Neural progenitor cell (in vitro differentiated cells): Measurements from ENCODE around the gene RAB17. TPM values are rescaled to one million over a fixed set of nuclear protein-coding genes. Genes with fewer than 3 reads are reported as not detected.

Source experiments
- DNase-seq: peaks from one replicate; pipeline ENCODE4 v3.0.0-alpha.2; 2016; ENCODE audit warnings: low spot score
- H2AFZ ChIP-seq: fragments of 200-600 bp; sonication (generic); replicated peaks from 2 replicates; pipeline ENCODE4 v1.6.1; 2016; ENCODE audit warnings: antibody characterized with exemption
- H3F3A ChIP-seq: fragments of 200-600 bp; sonication (generic); 2 replicates; pipeline ENCODE4 v1.6.1; 2016; ENCODE audit warnings: antibody characterized with exemption, low read depth
- H3K27ac ChIP-seq: fragments of 200-600 bp; sonication (generic); 2 replicates; pipeline ENCODE4 v1.5.1; 2016; ENCODE audit warnings: mild to moderate bottlenecking
- H3K27me3 ChIP-seq: fragments of 200-600 bp; sonication (generic); 2 replicates; pipeline ENCODE4 v1.6.1; 2016; ENCODE audit warnings: mild to moderate bottlenecking, moderate library complexity
- H3K36me3 ChIP-seq: fragments of 200-600 bp; sonication (generic); 2 replicates; pipeline ENCODE4 v1.5.1; 2016
- H3K4me1 ChIP-seq: fragments of 200-600 bp; sonication (generic); 2 replicates; pipeline ENCODE4 v1.6.1; 2016; ENCODE audit warnings: mixed run types
- H3K4me2 ChIP-seq: fragments of 200-600 bp; sonication (generic); 2 replicates; pipeline ENCODE4 v1.6.1; 2016
- H3K4me3 ChIP-seq: fragments of 200-600 bp; sonication (generic); 2 replicates; pipeline ENCODE4 v1.5.1; 2016
- H3K79me2 ChIP-seq: fragments of 200-600 bp; sonication (generic); 2 replicates; pipeline ENCODE4 v1.6.1; 2016; ENCODE audit warnings: low read depth
- H3K9ac ChIP-seq: fragments of 200-600 bp; sonication (generic); 2 replicates; pipeline ENCODE4 v1.6.1; 2016
- H3K9me3 ChIP-seq: fragments of 200-600 bp; sonication (generic); 2 replicates; pipeline ENCODE4 v1.5.1; 2016; ENCODE audit warnings: low read depth
- H4K20me1 ChIP-seq: fragments of 200-600 bp; sonication (generic); 2 replicates; pipeline ENCODE4 v1.6.1; 2016; ENCODE audit warnings: low read depth
- H3K27ac Mint-ChIP-seq: 3 replicates; pipeline ENCODE4 v1.8.0; 2021; ENCODE audit warnings: mixed read lengths
- H3K27me3 Mint-ChIP-seq: 2 replicates; pipeline ENCODE4 v1.8.0; 2022; ENCODE audit warnings: low read depth, mild to moderate bottlenecking, inconsistent platforms, moderate library complexity, mixed read lengths; ENCODE audit not compliant: insufficient read depth
- H3K36me3 Mint-ChIP-seq: 3 replicates; pipeline ENCODE4 v1.8.0; 2021; ENCODE audit warnings: mixed read lengths
- H3K4me1 Mint-ChIP-seq: 3 replicates; pipeline ENCODE4 v1.8.0; 2021; ENCODE audit warnings: mixed read lengths
- H3K4me3 Mint-ChIP-seq: 3 replicates; pipeline ENCODE4 v1.8.0; 2021; ENCODE audit warnings: mild to moderate bottlenecking, moderate library complexity, mixed read lengths
- H3K9me3 Mint-ChIP-seq: 3 replicates; pipeline ENCODE4 v1.8.0; 2020; ENCODE audit warnings: mixed read lengths
- EZH2 ChIP-seq: fragments of 200-600 bp; sonication (generic); IDR thresholded peaks from 2 replicates; pipeline ENCODE4 v1.6.1; 2017; ENCODE audit warnings: antibody characterized with exemption, mild to moderate bottlenecking, moderate library complexity
- EZH2phosphoT487 ChIP-seq: fragments of 200-600 bp; sonication (generic); IDR thresholded peaks from 2 replicates; pipeline ENCODE4 v1.6.1; 2017; ENCODE audit warnings: antibody characterized with exemption
- total RNA-seq: library from RNA; depleted of rRNA; stranded (reverse); fragments of >200 nt; gene quantifications from 2 replicates; pipeline ENCODE4 v1.2.3, GENCODE V29; 2015; ENCODE audit warnings: low replicate concordance
- TF ChIP-seq, protein P1 (sequence below): fragments of 200-600 bp; sonication (generic); IDR thresholded peaks from 2 replicates; pipeline ENCODE4 v1.5.1; 2017; ENCODE audit warnings: antibody characterized with exemption, mild to moderate bottlenecking

The RAB17 gene
- total RNA-seq, 1 donor from 2014 or later: not detected

DNA sequence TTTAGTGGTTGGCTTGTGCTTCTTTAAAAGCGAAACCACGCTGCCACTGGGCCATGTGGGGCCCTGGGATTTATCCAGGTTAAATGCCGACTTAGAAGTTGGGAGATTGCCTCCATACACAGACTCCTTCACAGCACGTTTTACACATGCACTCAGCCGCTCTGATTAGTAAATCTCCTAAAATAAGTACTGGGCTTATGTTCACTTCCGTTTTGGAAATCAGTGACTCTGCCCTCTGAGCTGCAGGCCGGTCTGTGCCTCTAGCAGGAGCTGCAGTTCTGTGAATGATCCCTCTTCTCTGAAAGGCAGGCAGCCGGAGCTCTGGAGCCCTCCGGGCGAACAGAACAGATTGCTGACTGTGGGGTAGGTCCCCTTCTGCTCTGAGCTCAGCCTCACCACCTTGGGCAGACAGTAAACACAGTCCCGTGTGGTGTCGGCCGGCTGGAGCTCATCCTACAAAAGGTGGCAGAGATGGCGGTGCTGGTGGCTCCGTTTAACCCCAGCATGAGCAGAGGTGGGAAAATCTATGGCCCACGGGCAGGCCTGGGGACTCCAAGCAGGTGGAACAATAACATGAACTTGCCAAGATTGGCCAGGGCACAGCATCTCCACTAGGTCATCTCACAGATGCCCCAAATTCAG, 9.8 kb upstream of the RAB17 start:
- TF ChIP-seq EZH2: no peak
- no peak for TF ChIP-seq EZH2phosphoT487
- TF ChIP-seq, protein P1, sequence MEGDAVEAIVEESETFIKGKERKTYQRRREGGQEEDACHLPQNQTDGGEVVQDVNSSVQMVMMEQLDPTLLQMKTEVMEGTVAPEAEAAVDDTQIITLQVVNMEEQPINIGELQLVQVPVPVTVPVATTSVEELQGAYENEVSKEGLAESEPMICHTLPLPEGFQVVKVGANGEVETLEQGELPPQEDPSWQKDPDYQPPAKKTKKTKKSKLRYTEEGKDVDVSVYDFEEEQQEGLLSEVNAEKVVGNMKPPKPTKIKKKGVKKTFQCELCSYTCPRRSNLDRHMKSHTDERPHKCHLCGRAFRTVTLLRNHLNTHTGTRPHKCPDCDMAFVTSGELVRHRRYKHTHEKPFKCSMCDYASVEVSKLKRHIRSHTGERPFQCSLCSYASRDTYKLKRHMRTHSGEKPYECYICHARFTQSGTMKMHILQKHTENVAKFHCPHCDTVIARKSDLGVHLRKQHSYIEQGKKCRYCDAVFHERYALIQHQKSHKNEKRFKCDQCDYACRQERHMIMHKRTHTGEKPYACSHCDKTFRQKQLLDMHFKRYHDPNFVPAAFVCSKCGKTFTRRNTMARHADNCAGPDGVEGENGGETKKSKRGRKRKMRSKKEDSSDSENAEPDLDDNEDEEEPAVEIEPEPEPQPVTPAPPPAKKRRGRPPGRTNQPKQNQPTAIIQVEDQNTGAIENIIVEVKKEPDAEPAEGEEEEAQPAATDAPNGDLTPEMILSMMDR: no peak
- Mint-ChIP-seq H3K27me3 (peaks cover 8% of the 10 kb centered on the region), H3K4me3 (no peak overlapping the region), H3K27ac (no peak overlapping the region), H3K36me3 (no peaks in the 10 kb centered on the region), H3K4me1 (peaks cover 38% of the 10 kb centered on the region), H3K9me3 (no peaks in the 10 kb centered on the region)
- Histone ChIP-seq H3K79me2 (no peaks in the 10 kb centered on the region), H3K36me3 (no peaks in the 10 kb centered on the region), H3K27me3 (no peaks in the 10 kb centered on the region), H3K4me1 (peaks cover 26% of the 10 kb centered on the region), H3K4me2 (no peak overlapping the region), H2AFZ (no peak overlapping the region), H3K9me3 (no peaks in the 10 kb centered on the region), H3K9ac (no peak overlapping the region), H4K20me1 (peaks cover 1% of the 10 kb centered on the region), H3K4me3 (no peak overlapping the region), H3K27ac (no peak overlapping the region), H3F3A (peaks cover 22% of the 10 kb centered on the region)
- no peak for DNase-seq

DNA sequence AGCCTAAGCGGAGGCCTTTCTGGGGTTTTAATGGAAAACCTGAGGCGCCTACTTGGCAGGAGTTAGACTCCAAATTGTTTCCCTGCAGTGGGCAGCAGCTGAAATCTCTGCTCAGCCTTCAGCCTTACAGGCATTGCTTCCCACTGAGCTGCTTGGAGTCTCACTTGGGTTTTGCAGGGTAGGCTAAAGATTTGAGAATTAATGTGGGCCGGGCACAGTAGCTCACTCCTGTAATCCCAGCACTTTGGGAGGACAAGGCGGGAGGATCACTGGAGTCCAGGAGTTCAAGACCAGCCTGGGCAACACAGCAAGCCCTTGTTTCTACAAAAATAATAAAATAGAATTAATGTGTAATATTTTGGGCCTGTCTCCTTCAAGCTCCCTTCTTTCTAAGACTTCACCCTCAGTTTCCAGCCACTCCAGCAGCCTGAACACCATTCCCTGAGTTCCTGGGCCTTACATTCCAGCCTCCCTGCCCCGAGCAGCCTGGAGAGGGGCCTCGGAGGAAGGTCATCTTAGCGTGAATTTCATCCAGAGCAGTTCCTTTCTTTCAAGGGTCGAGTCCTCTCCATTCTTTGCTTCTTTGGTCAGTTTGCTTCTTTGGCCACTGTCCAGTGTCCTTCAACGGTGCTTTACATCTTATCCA, 9.1 kb upstream of the RAB17 start:
- Histone ChIP-seq H3K9ac (no peak overlapping the region), H4K20me1 (peaks cover 7% of the 10 kb centered on the region), H3K4me3 (no peak overlapping the region), H3K4me1 (peaks cover 33% of the 10 kb centered on the region), H3K9me3 (no peaks in the 10 kb centered on the region), H3K4me2 (no peak overlapping the region), H3K36me3 (no peaks in the 10 kb centered on the region), H3K27ac (no peak overlapping the region), H3K79me2 (no peaks in the 10 kb centered on the region), H3F3A (peaks cover 29% of the 10 kb centered on the region), H3K27me3 (no peaks in the 10 kb centered on the region), H2AFZ (no peak overlapping the region)
- Mint-ChIP-seq H3K27me3 (peaks cover 8% of the 10 kb centered on the region), H3K4me1 (peaks cover 45% of the 10 kb centered on the region), H3K36me3 (no peaks in the 10 kb centered on the region), H3K4me3 (no peak overlapping the region), H3K27ac (no peak overlapping the region), H3K9me3 (no peaks in the 10 kb centered on the region)
- no peak for TF ChIP-seq EZH2
- TF ChIP-seq, protein P1: no peak
- no peak for TF ChIP-seq EZH2phosphoT487
- DNase-seq: no peak

DNA sequence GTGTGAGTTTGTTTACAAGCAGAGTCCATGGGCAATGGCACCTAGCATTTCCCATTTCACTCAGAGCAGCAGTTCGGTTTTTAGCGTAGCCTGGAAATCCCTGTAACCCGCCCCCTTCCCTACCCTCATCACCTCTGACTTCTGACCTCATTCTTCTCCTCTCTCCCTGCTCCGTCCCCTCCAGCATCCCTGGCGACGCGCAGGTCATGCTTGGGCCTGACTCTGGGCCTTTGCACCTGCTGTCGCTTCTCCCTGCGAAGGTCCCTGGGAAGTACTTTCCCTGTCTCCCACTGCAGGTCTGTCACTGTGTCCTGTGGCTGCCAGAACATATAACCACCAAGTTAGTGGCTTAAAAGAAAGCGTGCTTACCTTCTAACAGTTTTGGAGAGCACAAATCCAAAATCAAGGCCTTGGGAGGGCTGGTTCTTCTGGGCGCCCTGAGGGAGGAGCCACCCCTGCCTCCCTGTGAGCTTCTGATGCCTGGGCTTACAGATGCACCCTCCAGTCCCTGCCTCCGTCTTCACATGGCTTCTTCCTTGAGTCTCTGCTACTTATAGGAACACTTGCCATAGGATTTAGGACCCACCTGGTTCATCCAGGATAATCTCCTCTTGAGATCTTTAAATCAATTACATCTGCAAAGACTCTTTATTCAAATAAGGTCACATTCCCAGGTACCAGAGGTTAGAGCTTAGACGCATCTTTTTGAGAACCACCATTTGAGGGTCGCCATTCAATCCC, 8.1 kb upstream of the RAB17 start:
- Mint-ChIP-seq H3K27ac (peak overlapping the region; percentile 63), H3K36me3 (no peaks in the 10 kb centered on the region), H3K9me3 (no peaks in the 10 kb centered on the region), H3K4me3 (no peak overlapping the region), H3K4me1 (peaks cover 48% of the 10 kb centered on the region), H3K27me3 (peaks cover 8% of the 10 kb centered on the region)
- Histone ChIP-seq H3K4me2 (no peak overlapping the region), H3K9me3 (no peaks in the 10 kb centered on the region), H3K4me3 (no peak overlapping the region), H3K4me1 (peaks cover 38% of the 10 kb centered on the region), H3K9ac (no peak overlapping the region), H3F3A (peaks cover 32% of the 10 kb centered on the region), H3K79me2 (no peaks in the 10 kb centered on the region), H3K27me3 (no peaks in the 10 kb centered on the region), H3K36me3 (no peaks in the 10 kb centered on the region), H4K20me1 (peaks cover 17% of the 10 kb centered on the region), H3K27ac (no peak overlapping the region), H2AFZ (no peak overlapping the region)
- no peak for TF ChIP-seq EZH2
- TF ChIP-seq, protein P1: no peak
- TF ChIP-seq EZH2phosphoT487: no peak
- no peak for DNase-seq
